Keratinocyte (primary cell): ENCODE data around the gene GABRB1. TPM values are rescaled to one million over a fixed set of nuclear protein-coding genes. Genes with fewer than 3 reads are reported as not detected.

Experiments
- DNase-seq: peaks from one replicate; pipeline ENCODE4 v3.0.0-alpha.2; 2011; ENCODE audit warnings: low read depth, missing footprints, low spot score
- FAIRE-seq: peaks from 2 replicates; lab custom pipeline; 2011; peaks lifted over from hg19 to GRCh38; lab: Jason Lieb, UNC
- H2AFZ ChIP-seq: 2 replicates; pipeline ENCODE4 v1.6.0; 2012; ENCODE audit warnings: low read length, control low read depth, inconsistent platforms; ENCODE audit not compliant: control insufficient read depth
- H3K27ac ChIP-seq: 2 replicates; pipeline ENCODE4 v1.5.1; 2011; ENCODE audit warnings: low read length; ENCODE audit not compliant: control insufficient read depth, insufficient read depth
- H3K27me3 ChIP-seq: 3 replicates; pipeline ENCODE4 v1.6.0; 2011; ENCODE audit warnings: low read length; ENCODE audit not compliant: control insufficient read depth, insufficient read depth; ENCODE audit errors: extremely low read depth
- H3K36me3 ChIP-seq, 2 experiments: 2 replicates in 1 of 2; 3 replicates in 1 of 2; pipeline ENCODE4 v1.5.1; 2011; ENCODE audit warnings: low read length in 2 of 2, mild to moderate bottlenecking in 1 of 2; ENCODE audit not compliant: control insufficient read depth in 2 of 2, insufficient read depth in 2 of 2; ENCODE audit errors: extremely low read depth in 1 of 2
- H3K4me1 ChIP-seq: 3 replicates; pipeline ENCODE4 v1.5.1; 2011; ENCODE audit warnings: low read length; ENCODE audit not compliant: control insufficient read depth, insufficient read depth; ENCODE audit errors: extremely low read depth
- H3K4me2 ChIP-seq: 3 replicates; pipeline ENCODE4 v1.6.0; 2011; ENCODE audit warnings: low read depth, low read length; ENCODE audit not compliant: control insufficient read depth, insufficient read depth; ENCODE audit errors: extremely low read depth
- H3K4me3 ChIP-seq, 3 experiments: fragments of 200-600 bp in 1 of 3; sonication (generic) in 1 of 3; 2 replicates in 2 of 3; 3 replicates in 1 of 3; pipeline ENCODE4 v1.5.1; 2011 to 2016; ENCODE audit warnings: low read length in 3 of 3, mild to moderate bottlenecking in 3 of 3, control low read depth in 2 of 3, inconsistent platforms in 1 of 3, low read depth in 1 of 3, mixed read lengths in 1 of 3, mixed run types in 1 of 3, moderate library complexity in 1 of 3; ENCODE audit not compliant: control insufficient read depth in 2 of 3, insufficient read depth in 2 of 3; ENCODE audit errors: extremely low read depth in 1 of 3
- H3K79me2 ChIP-seq: 2 replicates; pipeline ENCODE4 v1.6.0; 2012; ENCODE audit warnings: low read length; ENCODE audit not compliant: control insufficient read depth, insufficient read depth
- H3K9ac ChIP-seq: 3 replicates; pipeline ENCODE4 v1.6.0; 2011; ENCODE audit warnings: low read length; ENCODE audit not compliant: control insufficient read depth, insufficient read depth; ENCODE audit errors: extremely low read depth
- H3K9me1 ChIP-seq: 3 replicates; pipeline ENCODE4 v1.6.0; 2011; ENCODE audit warnings: low read length; ENCODE audit not compliant: control insufficient read depth, insufficient read depth; ENCODE audit errors: extremely low read depth
- H3K9me3 ChIP-seq: 2 replicates; pipeline ENCODE4 v1.5.1; 2012; ENCODE audit warnings: low read depth, low read length; ENCODE audit not compliant: control insufficient read depth
- H4K20me1 ChIP-seq: 3 replicates; pipeline ENCODE4 v1.6.0; 2011; ENCODE audit warnings: low read length; ENCODE audit not compliant: control insufficient read depth, insufficient read depth; ENCODE audit errors: extremely low read depth
- EZH2 ChIP-seq: IDR thresholded peaks from one replicate; pipeline ENCODE4 v1.6.1; 2012; ENCODE audit warnings: inconsistent platforms, mild to moderate bottlenecking, low read length, moderate library complexity
- dilution Hi-C: fragments of 300-500 bp; cut with MboI; formaldehyde crosslinking; loops from one replicate; pipeline ENCODE4 v1.7.0; 2020; ENCODE audit warnings: low sequenced_read_pairs; ENCODE audit not compliant: extremely low pct_ligation_motif_present
- polyA plus RNA-seq, 5 experiments: library from polyadenylated mRNA; depleted of rRNA in 3 of 5; stranded (reverse) in 3 of 5; stranded (forward) in 1 of 5; unstranded in 1 of 5; fragments of >200 nt; gene quantifications; 1 replicate in 1 of 5; 2 replicates in 3 of 5; 3 replicates in 1 of 5; pipeline versions ENCODE4 v1.2.1 to v1.2.3, GENCODE V29; 2011 to 2012; ENCODE audit warnings: missing spikeins in 2 of 5, low read depth in 1 of 5, low replicate concordance in 1 of 5
- TF ChIP-seq, protein P1 (sequence below), 3 experiments: IDR thresholded peaks in 1 of 3; conservative IDR thresholded peaks in 1 of 3; optimal IDR thresholded peaks in 1 of 3; 2 replicates in 2 of 3; 3 replicates in 1 of 3; pipeline versions ENCODE3 to v1.5.1; 2011; ENCODE audit warnings: low read length in 3 of 3, mild to moderate bottlenecking in 3 of 3, moderate library complexity in 2 of 3, control low read depth in 1 of 3, inconsistent platforms in 1 of 3; ENCODE audit not compliant: insufficient read depth in 2 of 3; ENCODE audit errors: extremely low read depth in 1 of 3

Gene GABRB1
- polyA plus RNA-seq, 1 donor (not counting 4 experiments of a cell fraction or from before 2014, with no cell fraction given), result not detected

GRCh38 chr4:46986922-46987638 lies 44.3 kb upstream of the GABRB1 start:
- Histone ChIP-seq H3K4me3 (no peak overlapping the region), H3K27ac (no peak overlapping the region), H3K4me1 (no peaks in the 10 kb centered on the region), H3K9me3 (no peaks in the 10 kb centered on the region), H3K9ac (no peak overlapping the region), H3K4me2 (no peak overlapping the region), H3K36me3 (no peaks in the 10 kb centered on the region), H3K27me3 (peaks cover 9% of the 10 kb centered on the region), H3K79me2 (no peaks in the 10 kb centered on the region), H3K9me1 (no peaks in the 10 kb centered on the region), H4K20me1 (no peaks in the 10 kb centered on the region), H2AFZ (no peak overlapping the region)
- DNase-seq (no peak), FAIRE-seq (no peak)
- TF ChIP-seq, protein P1, sequence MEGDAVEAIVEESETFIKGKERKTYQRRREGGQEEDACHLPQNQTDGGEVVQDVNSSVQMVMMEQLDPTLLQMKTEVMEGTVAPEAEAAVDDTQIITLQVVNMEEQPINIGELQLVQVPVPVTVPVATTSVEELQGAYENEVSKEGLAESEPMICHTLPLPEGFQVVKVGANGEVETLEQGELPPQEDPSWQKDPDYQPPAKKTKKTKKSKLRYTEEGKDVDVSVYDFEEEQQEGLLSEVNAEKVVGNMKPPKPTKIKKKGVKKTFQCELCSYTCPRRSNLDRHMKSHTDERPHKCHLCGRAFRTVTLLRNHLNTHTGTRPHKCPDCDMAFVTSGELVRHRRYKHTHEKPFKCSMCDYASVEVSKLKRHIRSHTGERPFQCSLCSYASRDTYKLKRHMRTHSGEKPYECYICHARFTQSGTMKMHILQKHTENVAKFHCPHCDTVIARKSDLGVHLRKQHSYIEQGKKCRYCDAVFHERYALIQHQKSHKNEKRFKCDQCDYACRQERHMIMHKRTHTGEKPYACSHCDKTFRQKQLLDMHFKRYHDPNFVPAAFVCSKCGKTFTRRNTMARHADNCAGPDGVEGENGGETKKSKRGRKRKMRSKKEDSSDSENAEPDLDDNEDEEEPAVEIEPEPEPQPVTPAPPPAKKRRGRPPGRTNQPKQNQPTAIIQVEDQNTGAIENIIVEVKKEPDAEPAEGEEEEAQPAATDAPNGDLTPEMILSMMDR (optimal IDR thresholded peaks at IDR 0.05 in 1 of 3, IDR thresholded peaks at IDR 0.05 in 1 of 3, conservative IDR thresholded peaks at IDR 0.05 in 1 of 3; ENCODE audit: extremely low read depth in 1 of 3, insufficient read depth in 2 of 3, low read length in 3 of 3), result no peak
- TF ChIP-seq EZH2, result no peak
- dilution Hi-C loops, result no loop called here

DNA sequence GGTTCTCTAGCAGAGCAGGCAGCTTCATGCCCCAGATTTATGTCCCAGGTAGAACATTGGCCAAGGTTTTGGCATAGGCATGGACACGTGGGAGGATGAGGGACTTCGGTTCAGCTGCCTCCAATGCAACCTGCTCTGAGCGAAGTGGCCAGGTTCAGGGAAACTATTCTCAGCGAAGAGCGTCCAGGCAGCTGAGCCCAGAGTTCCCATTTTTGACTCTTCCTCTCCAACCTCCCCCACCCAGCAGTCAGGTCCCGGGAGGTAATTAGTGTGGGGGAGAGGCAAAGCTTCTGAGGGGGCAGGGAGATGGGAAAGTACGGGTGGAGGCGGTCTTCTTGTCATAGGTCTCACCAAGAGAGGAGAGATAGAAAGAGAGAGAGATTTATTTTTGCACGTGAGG lies 39.0 kb upstream of the GABRB1 start:
- Histone ChIP-seq H2AFZ (no peak overlapping the region), H3K9me1 (no peaks in the 10 kb centered on the region), H3K36me3 (no peaks in the 10 kb centered on the region), H3K9ac (no peak overlapping the region), H3K4me3 (no peak overlapping the region), H4K20me1 (no peaks in the 10 kb centered on the region), H3K9me3 (no peaks in the 10 kb centered on the region), H3K4me1 (no peaks in the 10 kb centered on the region), H3K4me2 (no peak overlapping the region), H3K27me3 (peaks cover 38% of the 10 kb centered on the region), H3K79me2 (no peaks in the 10 kb centered on the region), H3K27ac (no peak overlapping the region)
- dilution Hi-C loops, result no loop called here
- TF ChIP-seq, protein P1 (optimal IDR thresholded peaks at IDR 0.05 in 1 of 3, IDR thresholded peaks at IDR 0.05 in 1 of 3, conservative IDR thresholded peaks at IDR 0.05 in 1 of 3; ENCODE audit: extremely low read depth in 1 of 3, insufficient read depth in 2 of 3, low read length in 3 of 3), result no peak
- TF ChIP-seq EZH2, result no peak
- FAIRE-seq (no peak), DNase-seq (no peak)
